Measurements from ENCODE around the gene ZCCHC14.

ZCCHC14 gene

DNA sequence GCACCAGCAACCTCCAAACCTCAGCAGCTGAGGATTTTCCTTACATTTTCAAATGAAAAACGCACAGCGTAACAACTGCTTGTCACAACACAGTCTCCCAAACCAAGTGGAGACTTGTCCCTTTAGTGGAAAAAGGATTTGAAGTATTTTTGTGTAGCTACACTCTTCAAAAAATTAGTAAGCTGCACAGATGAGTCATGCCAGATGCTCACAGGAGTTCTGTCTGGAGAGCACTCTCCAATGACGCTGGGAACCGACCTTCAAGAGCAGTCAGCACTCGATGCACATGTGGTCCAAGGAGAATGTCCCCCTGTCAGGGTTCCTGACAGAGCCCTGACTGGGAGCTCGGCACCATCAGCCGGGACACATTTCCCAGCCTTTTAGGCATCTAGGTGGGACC is 60.9 kb downstream of the ZCCHC14 start:
- peak; percentile 44 for DNase-seq (ENCODE audit: low read depth)

DNA sequence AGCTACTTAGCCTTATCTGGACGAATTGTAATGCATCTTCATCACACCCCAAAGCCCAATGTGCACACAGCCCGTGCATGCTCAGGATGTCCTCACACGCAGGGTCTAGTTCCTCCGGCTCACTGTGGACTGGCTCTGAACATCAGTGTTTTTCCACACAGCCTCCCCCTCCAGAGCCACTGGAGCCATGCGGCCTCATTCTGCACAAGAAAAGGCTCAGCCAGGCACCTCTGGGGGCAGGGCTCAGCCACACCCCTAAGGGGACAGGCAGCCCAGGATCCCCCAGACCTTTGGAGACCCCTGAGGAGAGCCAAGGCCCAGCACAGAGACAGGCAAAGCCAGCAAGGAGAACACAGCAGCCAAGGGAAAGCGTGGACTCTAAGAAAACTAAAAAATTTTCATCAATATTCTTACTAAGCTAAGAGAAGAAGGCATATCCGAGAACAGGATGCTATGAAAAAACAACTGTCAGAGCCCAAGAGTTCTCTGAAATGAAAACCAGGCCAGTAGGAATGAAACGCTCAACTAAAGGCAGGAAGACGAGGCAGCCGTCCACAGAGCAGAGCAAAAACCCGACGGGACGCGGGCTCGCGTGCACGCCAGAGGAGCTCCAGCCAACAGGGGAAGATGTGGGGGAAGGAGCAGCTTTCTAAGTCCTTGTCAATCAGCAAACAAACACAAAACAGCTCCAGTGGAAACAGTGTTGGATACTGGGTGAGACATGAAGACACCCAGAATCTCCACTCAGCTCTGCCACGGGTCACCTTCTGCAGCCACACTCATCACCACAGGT is 66.2 kb downstream of the ZCCHC14 start:
- DNase-seq (ENCODE audit: low read depth), result no peak

DNA sequence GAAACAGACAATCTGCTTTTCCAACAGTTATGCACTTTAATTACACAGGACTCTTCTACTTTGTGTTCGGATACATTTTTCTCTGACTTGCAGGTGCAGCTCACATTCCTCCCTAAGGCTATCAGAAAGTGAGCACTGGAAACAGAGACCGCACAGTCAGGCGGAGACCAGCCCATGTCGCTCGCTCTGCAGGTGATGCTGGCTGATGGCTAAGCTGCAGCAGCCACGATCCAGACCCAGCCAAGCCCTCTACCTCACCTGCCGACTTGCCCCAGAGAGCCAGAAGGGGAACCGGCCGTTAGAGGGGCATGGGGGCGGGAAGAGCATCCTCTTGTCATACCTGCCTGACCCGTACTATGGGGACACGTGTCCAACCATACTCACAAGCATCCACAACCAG is 66.9 kb downstream of the ZCCHC14 start:
- no peak for DNase-seq (ENCODE audit: low read depth)

DNA sequence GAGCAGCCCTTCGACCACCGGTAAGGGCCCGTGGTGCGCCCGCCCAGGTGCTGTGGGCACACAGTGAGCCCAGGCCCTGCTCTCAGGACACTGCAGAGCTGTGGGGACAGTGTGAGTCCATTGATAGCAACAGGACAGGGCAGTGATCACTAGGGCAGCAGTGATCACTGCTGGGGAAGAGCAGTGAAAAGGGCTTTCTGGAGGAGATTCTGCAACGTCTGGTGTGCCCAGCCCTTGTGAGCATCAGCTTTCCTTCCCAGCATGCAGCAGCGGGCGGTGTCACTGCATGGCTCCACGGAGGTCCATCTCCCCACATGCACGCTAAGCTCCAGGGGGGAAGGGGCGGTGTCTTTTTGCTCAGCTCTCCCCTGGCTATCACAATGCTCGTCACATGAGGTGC is 68.6 kb downstream of the ZCCHC14 start:
- DNase-seq (ENCODE audit: low read depth), result no peak

DNA sequence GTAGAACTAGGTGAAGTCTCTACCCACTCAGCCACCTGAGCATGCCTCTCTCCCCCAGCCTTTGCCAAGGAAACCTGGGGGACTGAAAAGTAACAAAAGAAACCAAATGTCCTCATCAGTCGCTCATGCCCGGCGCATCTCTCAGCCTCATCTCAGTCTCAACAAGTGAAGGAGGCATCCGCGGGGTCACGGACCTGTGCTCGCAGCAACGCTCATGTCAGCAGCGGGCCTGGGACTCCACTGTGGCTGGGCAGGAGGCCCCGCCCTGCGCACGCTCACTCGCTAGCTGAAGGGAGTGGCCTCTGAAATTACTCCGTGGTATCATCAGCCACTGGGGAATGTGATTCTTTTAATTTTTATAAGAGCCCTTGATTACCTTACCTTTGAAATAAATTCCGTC is 69.4 kb downstream of the ZCCHC14 start:
- no peak for DNase-seq (ENCODE audit: low read depth)

DNA sequence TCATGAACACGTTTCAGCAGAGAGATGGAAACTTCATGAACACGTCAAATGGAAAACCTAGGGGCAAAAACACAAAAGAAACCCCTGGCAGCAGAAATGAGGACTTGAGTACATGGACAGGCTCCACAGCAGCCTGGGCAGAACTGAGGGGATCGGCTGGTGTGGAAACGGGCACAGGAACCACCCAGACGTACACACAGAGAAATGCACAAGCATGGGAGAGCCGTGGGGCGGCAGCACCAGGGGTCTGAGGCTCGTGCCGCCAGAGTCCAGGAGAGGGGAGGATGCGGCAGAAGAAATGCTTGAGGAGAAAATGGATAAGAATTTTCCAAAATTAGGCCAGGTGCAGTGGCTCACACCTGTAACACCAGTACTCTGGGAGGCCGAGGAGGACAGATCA is 70.7 kb downstream of the ZCCHC14 start:
- DNase-seq (ENCODE audit: low read depth), result no peak

DNA sequence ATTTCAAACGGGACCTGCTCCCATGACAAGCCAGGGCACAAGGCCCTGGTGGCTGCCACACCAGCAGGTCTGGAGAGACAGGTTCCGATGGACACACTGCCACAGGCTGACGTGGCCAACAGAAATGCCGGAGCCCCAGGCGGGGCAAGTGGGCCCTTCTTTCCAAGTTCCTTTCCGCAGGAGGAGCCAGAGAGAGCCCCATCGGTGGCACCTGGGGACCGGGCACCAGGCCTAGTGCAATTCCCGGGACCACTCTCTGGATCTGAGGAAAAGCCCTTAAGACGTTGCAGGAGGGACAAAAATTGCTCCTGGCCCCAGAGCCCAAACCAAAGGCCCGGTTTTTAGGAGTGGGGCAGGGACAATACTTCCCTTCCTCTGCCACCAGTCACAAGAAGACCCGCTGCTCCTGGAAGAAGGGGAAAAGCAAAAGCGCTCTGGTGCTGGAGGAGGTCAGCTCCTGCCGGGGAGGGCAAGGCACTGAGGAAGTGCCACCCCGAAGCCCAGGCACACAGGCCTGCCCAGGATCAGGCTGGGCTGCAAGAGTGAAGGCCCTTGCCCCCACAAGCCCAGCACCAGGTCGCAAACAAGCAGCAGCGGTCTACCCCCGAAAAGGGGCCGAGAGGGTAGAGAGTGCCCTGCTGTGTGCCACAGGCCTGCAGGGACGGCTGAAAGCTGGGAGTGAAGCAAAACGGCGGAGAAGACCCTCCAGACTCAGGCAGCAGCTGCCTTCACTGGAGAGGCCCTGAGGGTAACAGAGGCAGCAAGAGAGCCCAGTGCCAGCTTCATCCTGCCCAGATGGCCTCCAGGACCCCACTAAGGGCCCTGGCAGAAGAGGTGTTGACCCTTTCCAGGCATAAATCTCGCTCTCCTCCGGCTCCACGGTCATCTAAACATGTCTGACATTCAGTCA is 71.6 kb downstream of the ZCCHC14 start:
- DNase-seq (ENCODE audit: low read depth), result no peak

DNA sequence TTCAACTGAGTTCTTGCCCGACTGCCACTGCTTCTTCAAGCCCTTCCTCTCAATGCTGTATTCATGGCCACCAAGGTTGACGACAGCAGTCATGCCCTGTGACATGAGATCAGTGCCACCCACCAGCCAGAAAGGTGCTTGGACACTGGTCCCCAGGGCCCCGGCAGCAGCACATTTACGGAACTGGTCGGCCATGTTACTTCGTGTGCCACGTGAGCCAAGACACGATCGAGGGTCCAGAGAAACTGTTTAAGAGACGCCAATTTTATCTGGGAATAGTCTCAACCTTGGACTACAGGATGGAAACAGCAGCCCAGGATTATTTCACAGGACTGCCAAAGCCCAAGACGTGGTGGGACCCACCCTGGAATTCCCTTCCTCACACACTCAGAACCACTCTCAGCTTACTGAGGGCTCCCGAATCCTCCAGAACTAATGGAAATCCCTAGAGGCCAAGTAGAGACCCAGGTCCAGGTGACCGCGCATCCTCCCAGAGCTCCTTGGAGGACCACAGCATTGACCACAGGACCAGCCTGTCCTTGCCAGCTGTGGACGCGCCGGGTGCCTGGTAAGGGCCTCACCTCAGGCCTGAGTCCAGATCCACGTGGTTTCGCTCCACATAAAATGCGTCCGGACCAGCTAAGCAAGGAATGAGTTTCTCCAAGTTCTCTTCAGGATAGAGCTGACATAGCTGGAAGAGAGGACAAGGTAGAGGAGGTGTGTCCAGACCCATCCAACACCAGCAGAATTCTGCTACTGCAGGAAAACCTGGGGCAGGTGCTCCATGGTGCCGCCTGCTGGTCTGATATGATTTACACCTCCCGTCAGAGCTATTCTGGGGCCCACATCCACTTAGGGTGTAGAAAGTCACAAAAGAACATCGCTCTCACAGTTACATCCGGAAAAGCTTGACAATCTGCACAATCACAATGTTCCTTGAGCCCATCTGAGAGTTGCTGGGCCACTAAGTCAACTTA is 72.5 kb downstream of the ZCCHC14 start:
- DNase-seq (ENCODE audit: low read depth), result no peak

DNA sequence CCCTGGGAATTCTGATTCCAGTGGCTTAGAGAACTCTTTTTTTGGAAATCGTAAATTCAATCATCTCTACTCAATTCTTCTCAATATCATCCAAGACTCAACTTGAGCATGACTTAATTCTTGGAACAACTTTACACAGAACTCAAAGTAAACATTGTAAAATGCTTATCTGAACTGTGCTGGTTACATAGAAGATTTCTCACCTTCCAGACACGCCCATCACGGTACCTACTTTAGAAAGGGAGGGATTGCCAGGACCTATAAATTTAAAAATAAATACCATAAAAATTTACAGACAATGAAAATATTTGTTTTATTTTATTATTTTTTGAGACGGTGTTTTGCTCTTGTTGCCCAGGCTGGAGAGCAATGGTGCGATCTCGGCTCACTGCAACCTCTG is 74.2 kb downstream of the ZCCHC14 start:
- DNase-seq (ENCODE audit: low read depth), result no peak

DNA sequence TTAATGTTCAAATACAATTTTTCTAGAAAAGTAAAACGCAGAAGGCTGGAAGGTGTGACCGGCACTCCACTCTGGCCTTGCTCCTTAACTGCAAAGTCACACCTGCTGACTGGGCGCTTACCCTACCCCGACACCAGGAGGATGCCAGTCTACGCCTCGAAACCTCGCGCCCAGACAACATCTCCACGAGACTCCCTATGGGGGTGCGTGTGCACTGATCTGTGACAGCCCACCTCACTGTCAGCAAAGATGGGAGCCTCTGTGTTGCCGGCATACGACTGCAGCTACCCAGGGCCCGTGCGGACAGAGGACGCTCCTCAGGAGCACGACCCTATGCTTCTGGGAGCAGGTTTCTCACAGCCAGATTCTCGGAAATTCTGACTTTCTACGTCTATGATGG is 74.6 kb downstream of the ZCCHC14 start:
- no peak for DNase-seq (ENCODE audit: low read depth)

DNA sequence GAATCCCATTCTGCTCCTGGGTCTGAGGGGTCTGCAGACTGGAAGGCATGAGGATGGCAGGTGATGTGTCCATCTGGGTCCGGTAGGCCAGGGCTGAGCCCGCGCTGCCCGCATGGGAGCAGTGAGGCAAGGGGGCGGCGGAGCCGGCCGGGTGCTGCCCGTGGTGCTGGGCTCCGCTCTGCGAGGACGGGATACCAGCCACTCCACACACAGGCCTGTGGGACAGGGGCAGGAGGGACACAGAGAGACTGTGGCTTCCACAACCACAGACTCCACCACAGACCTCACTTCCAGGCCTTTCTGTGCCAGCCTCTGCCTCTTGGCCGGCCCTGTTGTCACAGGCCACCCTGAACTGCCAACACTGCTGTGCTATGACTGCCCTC is 75.3 kb downstream of the ZCCHC14 start:
- no peak for DNase-seq (ENCODE audit: low read depth)

DNA sequence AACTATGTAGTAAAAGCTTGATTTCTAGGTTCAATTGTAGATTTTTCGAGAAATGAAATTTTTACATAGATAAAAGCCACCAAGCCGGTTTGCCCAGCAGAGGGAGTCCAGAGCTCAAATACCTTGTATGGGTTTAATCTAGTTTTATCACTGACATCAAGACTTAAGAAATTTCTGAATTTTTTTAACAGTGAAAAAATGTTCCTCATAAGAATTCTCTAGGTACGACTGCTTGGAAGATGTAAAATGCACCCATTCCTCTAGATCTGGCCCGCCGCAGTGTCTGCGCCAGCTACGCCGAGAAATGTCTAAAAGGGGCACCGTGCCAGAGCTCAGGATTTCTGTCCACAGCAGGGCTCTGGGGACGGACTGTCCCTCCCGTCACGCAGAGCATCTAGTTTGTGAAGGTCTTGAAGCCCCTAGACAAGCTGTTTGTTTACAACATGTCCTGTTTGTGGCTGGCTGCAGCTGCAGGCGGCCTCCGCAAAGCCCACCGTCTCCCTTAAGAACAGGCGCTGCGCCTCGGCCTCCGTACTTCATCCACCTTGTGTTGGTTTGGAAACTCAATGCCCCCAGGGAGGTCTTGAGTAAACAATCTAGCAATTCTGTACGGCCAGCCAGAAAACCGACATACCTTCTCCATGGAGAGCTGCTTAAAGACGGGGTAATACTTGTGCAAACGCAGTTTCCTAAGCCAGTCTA is 75.8 kb downstream of the ZCCHC14 start:
- DNase-seq (ENCODE audit: low read depth), result peak; percentile 63

DNA sequence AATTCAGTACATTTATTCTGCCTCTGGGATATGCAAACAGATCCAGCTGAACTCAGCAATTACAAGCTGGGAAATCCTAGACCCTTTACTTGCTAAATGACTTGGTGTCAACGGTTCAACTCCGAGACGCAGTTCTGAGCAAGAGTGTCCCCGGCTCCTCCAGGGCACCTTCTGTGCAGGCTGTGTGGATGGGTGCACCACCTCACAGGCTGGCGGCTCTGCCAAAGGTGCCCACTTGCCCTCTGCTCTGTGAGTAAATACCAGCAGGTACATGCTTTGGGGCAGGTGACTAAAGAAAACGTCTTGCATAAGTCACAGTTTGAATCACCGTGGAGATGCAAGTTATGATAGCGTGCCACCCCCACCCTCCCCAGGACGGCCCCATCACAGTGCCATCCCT is 77.4 kb downstream of the ZCCHC14 start:
- no peak for DNase-seq (ENCODE audit: low read depth)

DNA sequence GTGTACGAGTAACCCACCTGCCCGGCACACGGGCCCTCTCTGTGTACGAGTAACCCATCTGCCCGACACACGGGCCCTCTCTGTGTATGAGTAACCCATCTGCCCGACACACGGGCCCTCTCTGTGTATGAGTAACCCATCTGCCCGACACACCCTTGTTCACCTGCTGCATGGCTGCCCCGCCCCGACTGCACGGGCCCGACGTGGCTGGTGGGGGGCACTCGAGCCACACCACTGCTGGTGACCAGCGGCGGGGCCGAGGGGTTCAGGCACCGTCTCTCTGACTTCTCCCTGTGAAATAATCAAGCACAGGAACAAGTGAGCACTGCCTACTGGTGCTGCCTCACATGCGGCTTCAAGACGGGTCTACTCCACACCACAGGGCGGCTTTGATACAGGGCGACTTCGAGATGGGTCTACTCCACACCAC is 78.6 kb downstream of the ZCCHC14 start:
- no peak for DNase-seq (ENCODE audit: low read depth)

DNA sequence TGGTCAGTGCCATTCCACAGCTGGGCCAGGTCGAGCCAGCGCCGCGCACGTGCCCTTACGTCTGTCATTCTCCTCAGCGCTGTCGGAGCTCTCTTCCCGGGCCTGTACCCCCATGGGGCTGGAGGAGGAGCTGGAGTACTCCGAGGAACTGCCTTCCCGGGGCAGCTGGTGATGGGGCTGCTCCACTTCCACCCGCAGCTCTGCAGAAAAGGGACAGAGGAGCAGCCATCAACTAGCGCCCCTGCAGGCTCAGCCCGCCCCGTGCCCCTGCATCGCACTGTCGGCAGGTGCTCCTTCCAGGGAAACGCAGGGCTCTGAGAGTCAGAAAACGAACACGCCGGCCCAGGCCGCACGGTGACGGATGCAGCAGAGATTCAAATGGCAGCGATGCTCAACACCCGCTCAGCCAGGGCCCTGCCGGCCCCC is 79.8 kb downstream of the ZCCHC14 start:
- no peak for DNase-seq (ENCODE audit: low read depth)

DNA sequence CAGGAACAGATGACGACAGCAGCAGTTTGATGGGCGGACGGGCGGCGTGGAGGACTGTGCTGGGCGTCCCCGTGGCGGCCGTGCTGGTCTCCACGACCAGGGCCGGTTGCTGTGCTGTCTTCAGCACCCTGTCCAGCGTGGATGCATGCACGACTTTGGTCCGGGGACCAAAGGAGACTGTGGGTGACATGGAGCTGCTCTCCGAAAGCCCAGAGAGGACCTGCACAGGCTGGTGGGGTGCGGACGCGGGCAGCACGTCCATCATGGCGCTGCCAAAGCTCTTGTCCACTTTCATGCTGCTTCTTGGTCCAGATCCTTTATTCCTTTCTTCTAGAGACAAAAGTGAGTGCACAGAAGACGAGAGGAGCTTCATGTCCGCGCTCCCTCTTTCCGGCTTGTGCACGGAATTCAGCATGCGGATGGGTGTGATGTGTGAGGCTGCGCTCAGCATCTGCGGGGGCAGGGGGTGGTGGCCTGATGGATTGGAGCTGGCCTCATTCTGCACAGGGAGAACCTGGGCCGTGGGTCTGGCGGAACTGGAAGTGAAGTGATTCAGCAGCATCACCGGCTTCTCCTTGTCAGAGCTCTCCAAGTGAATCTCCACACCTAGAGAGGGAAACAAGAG is 80.3 kb downstream of the ZCCHC14 start:
- DNase-seq (ENCODE audit: low read depth), result no peak

DNA sequence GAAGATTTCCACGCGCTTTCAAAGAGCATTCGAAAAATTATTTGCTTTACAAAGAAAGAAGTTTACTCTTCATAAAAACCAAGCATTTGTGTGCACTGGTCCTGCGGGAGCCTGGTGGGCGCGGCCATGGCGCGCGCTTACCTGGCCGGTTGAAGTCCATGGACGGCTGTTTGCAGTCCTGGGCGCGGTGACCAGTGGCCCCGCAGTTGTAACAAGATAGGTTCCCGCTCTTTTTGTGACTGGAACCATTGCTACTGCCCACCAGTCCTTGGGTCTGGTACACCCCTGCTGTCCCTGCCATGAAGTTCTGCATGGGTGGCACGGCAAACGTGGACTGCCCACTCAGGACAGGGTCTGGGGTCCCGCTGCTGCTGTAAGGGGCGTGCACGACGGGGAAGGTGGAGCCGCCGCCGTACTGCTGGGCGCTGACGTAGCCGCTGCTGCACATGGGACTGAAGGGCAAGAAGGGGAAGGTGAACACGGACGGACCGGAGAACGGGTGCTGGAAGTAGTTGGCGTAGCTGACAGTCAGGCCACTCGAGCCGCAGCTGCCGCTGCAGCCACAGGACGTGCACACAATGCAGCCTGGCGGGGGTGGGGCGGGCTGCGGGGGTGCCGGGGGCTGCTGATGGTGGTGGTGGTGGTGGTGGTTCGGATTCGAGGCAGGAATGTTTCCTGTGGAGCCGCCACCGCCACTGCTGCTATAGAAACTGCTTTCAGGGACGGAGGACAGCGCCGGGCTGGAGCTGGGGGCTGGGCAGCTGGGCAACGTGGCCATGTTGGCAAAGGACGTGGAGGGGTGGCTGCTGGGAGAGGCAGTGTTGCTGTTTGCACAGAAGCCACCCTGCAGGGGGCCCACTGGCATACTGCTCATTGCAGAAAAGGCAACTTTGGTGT is 81.2 kb downstream of the ZCCHC14 start:
- no peak for DNase-seq (ENCODE audit: low read depth)

DNA sequence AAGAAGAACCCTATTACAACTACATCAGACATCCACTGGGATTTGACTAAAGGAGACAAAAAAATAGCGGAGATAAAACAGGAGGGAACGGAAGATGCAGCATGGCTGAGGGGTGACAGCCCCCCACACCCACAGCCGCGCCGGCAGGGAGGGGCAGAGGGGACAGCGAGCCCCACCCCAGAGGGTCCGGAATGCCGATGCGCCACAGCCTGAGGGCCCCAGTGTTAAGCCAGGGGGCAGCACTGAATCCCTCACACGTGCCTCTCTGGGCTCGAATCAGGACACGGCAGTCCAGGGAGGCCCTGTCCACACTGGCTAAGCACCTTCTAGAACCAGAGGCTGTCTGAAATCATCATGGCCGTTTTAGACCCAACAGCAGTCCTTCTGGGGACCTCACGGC is 81.9 kb downstream of the ZCCHC14 start:
- DNase-seq (ENCODE audit: low read depth), result no peak

DNA sequence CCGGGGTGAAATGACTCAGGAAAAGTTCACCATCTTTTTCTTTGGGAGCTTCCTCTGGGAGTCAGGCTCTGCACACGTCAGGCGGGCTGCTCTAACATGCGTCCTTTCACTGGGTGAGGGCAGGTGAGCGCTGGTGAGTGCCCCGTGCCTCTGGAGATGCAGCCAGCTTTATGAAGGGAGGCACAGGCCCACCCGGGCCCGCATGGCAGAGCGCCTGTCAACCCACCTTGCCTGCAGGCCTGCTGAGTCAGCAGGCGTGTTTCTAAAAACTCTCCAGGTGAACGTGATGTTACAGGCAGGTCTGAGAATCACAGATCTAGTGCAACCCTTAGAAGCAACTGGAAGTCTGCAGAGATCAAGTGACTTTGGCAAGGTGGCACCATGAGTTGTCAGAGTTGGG is 82.3 kb downstream of the ZCCHC14 start:
- DNase-seq (ENCODE audit: low read depth), result no peak

DNA sequence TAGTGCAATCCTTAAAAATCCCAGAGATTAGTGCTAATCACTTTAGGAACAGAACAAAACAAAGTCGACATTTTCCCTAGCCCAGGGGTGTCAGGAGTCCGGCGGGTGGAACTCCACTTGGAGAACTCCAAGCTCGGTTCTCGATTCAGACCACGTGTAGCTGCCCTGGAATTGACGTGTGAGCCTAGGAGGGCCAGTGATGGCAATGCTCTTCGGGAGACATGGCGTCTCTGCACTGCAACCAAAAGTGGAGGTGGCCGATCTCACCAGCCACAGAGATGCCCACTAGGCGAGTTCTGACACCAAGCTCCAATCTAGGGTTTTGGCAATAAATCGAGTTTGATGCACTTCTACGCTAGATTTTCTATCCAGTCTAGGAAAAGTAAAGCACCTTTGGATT is 83.0 kb downstream of the ZCCHC14 start:
- DNase-seq (ENCODE audit: low read depth), result no peak
